Vagina (tissue), 2 donors: Measurements from ENCODE around the gene ESR1.

ENCODE experiments used
- CTCF ChIP-seq, 3 experiments: fragments of 450-650 bp in 2 of 3; fragments of 200-600 bp in 1 of 3; sonication (generic) in 1 of 3; IDR thresholded peaks; one replicate each; pipeline ENCODE4 v1.5.1; 2017 to 2019; ENCODE audit warnings: antibody characterized with exemption in 3 of 3, mild to moderate bottlenecking in 2 of 3, moderate library complexity in 2 of 3
- POLR2A ChIP-seq, 2 donors: fragments of 450-650 bp; IDR thresholded peaks; one replicate each; pipeline ENCODE4 v1.6.1; 2017; ENCODE audit warnings: antibody characterized with exemption in 2 of 2, mild to moderate bottlenecking in 2 of 2, moderate library complexity in 2 of 2
- POLR2AphosphoS5 ChIP-seq, 2 donors: sonication (generic); formaldehyde crosslinking; IDR thresholded peaks; one replicate each; pipeline ENCODE4 v1.9.0; 2017; ENCODE audit warnings: antibody characterized with exemption in 2 of 2, mild to moderate bottlenecking in 2 of 2, low read depth in 1 of 2; ENCODE audit not compliant: insufficient read depth in 1 of 2

- TF ChIP-seq CTCF (IDR thresholded peaks at IDR 0.05) (no peak), POLR2A (IDR thresholded peaks at IDR 0.05) (no peak), POLR2AphosphoS5 (IDR thresholded peaks at IDR 0.05; ENCODE audit: insufficient read depth in 1 of 2, low read depth in 1 of 2) (no peak)
Observed at GRCh38 chr6:152004896-152005295, 197.4 kb downstream of the ESR1 start.
